Measurements from ENCODE around the gene PSMD5. TPM values are rescaled to one million over a fixed set of nuclear protein-coding genes. Genes with fewer than 3 reads are reported as not detected.

PSMD5 gene
- total and polyA plus RNA-seq, 9 of the 15 experiments (the other 6 are each of a cell fraction or from before 2014, with no cell fraction given) = 46.4 to 148 (median 76.3) TPM

GRCh38 chr9:120854596-120855327 is 12.0 kb upstream of the PSMD5 start:
- peaks cover 5% of the 10 kb centered on the region for H3K9me1 ChIP-seq (ENCODE audit: control insufficient read depth, insufficient read depth, low read length)
- H3K27me3 ChIP-seq (ENCODE audit: control insufficient read depth in 2 of 2, insufficient read depth in 2 of 2, low read length in 2 of 2) = no peaks in the 10 kb centered on the region
- in situ Hi-C loops (cut with MboI) = no loop called here
- ATAC-seq (no peak), DNase-seq (ENCODE audit: extremely low read depth in 1 of 4, low spot score in 3 of 4) (no peak), FAIRE-seq (no peak)
- no peaks in the 10 kb centered on the region for H3K79me2 ChIP-seq (ENCODE audit: control insufficient read depth, insufficient read depth, low read length)
- CTCF ChIA-PET (ENCODE audit: low intra/inter-chr PET ratio) = no interaction called here
- no peak overlapping the region for H3K4me3 ChIP-seq
- peaks cover 0 to 3% of the 10 kb centered on the region in 2 experiments; a peak in 1 of 5 replicates for H3K4me1 ChIP-seq (replicated peaks in 1 of 2; ENCODE audit: control insufficient read depth in 2 of 2, insufficient read depth in 2 of 2, low read length in 2 of 2)
- H3K4me2 ChIP-seq (ENCODE audit: insufficient read depth, low read length) = no peak overlapping the region
- H3K9ac ChIP-seq (ENCODE audit: insufficient read depth in 1 of 2, low read depth in 2 of 2, low read length in 2 of 2) = no peak overlapping the region
- no peak overlapping the region for H3K27ac ChIP-seq (ENCODE audit: extremely low read depth, low read depth, low read length)
- H4K20me1 ChIP-seq (replicated peaks; ENCODE audit: control insufficient read depth, insufficient read depth, low read length) = no peaks in the 10 kb centered on the region
- peaks cover 70% of the 10 kb centered on the region for H3K36me3 ChIP-seq (ENCODE audit: control insufficient read depth, insufficient read depth, low read length)
- POLR2A ChIA-PET = interaction anchor here (0.8 to 5.9 kb wide), 10 partner anchors 8 to 23 kb away, joined by 3 to 78 read pairs (median 7); partner anchors contain the start of genes PHF19 and PSMD5
- 60% methylated on average over 3 of the region's 3 CpGs for WGBS (ENCODE audit: insufficient coverage, low coverage, missing lambda C conversion rate)
- H2AFZ ChIP-seq (ENCODE audit: low read depth, low read length) = no peak overlapping the region
- intact Hi-C loops (cut with micrococcal nuclease) = no loop called here
- H3K9me3 ChIP-seq (replicated peaks; ENCODE audit: control insufficient read depth, insufficient read depth, low read depth, low read length) = no peaks in the 10 kb centered on the region
- no TSS peak for BruUV-seq (replicated peaks)
- no peak for TF ChIP-seq ZNF41 (CRISPR knock-in tag; conservative IDR thresholded peaks at IDR 0.05)
- no peak for TF ChIP-seq ZNF561 (CRISPR knock-in tag; conservative IDR thresholded peaks at IDR 0.05)
- peak; percentile 50; the same call in 1 of the 2 replicates for TF ChIP-seq FOXJ3 (CRISPR knock-in tag; IDR thresholded peaks at IDR 0.05)
- no peak for TF ChIP-seq MAFK (IDR thresholded peaks at IDR 0.05; ENCODE audit: low read length)
- no peak for TF ChIP-seq TCF15 (CRISPR knock-in tag; IDR thresholded peaks at IDR 0.05)
- TF ChIP-seq ESRRB (CRISPR knock-in tag; IDR thresholded peaks at IDR 0.05; ENCODE audit: borderline replicate concordance) = peak; percentile 18; the same call in 1 of the 2 replicates
- 0 out of 2 replicates have a peak, but pooled peaks have one; percentile 2 for TF ChIP-seq POLR2H (tag; IDR thresholded peaks at IDR 0.05; ENCODE audit: low read depth)
- TF ChIP-seq HDAC1 (IDR thresholded peaks at IDR 0.05) = no peak
- no peak for TF ChIP-seq TEAD4 (IDR thresholded peaks at IDR 0.05; ENCODE audit: low read length)
- no peak for TF ChIP-seq TEAD4 (CRISPR knock-in tag; IDR thresholded peaks at IDR 0.05; ENCODE audit: borderline replicate concordance)
- peak; percentile 63; the same call in 1 of the 2 replicates for TF ChIP-seq HEY1 (CRISPR knock-in tag; IDR thresholded peaks at IDR 0.05; ENCODE audit: borderline replicate concordance)
- no peak for TF ChIP-seq DIDO1 (tag; IDR thresholded peaks at IDR 0.05; ENCODE audit: low read depth)
- no peak for TF ChIP-seq ZBTB17 (CRISPR knock-in tag; IDR thresholded peaks at IDR 0.05)
- 0 out of 2 replicates have a peak, but pooled peaks have one; percentile 72 for TF ChIP-seq ERF (CRISPR knock-in tag; IDR thresholded peaks at IDR 0.05)
- TF ChIP-seq ZNF696 (CRISPR knock-in tag; conservative IDR thresholded peaks at IDR 0.05) = 0 out of 2 replicates have a peak, but pooled peaks have one; percentile 12
- TF ChIP-seq EP400 (IDR thresholded peaks at IDR 0.05) = no peak
- peak; percentile 45; the same call in 1 of the 2 replicates for TF ChIP-seq HDAC6 (IDR thresholded peaks at IDR 0.05; ENCODE audit: low read depth, low read length)
- TF ChIP-seq E2F5 (CRISPR knock-in tag; IDR thresholded peaks at IDR 0.05) = no peak
- peak; percentile 85 for TF ChIP-seq ZNF766 (CRISPR knock-in tag; conservative IDR thresholded peaks at IDR 0.05)
- 0 out of 2 replicates have a peak, but pooled peaks have one; percentile 6 for TF ChIP-seq ZNF436 (CRISPR knock-in tag; IDR thresholded peaks at IDR 0.05)
- 0 out of 2 replicates have a peak, but pooled peaks have one; percentile 5 for TF ChIP-seq ZSCAN32 (CRISPR knock-in tag; IDR thresholded peaks at IDR 0.05)
- no peak for TF ChIP-seq SMARCA4 (IDR thresholded peaks at IDR 0.05)
- TF ChIP-seq SRF (CRISPR knock-in tag; IDR thresholded peaks at IDR 0.05) = peak in 1 of 2 experiments; percentile 51; a peak in 1 of 4 replicates
- TF ChIP-seq XRCC5 (IDR thresholded peaks at IDR 0.05; ENCODE audit: low read depth, low read length) = no peak
